Suprapubic skin (tissue), 3 donors: ENCODE data around the gene NDUFS8.

ENCODE experiments used
- POLR2A ChIP-seq, 2 donors: fragments of 450-650 bp; IDR thresholded peaks; one replicate each; pipeline ENCODE4 v1.6.1; 2017; ENCODE audit warnings: antibody characterized with exemption in 2 of 2, mild to moderate bottlenecking in 2 of 2, moderate library complexity in 2 of 2
- TF ChIP-seq, protein P1 (sequence below), 2 donors: fragments of 200-600 bp in 1 of 2; fragments of 450-650 bp in 1 of 2; sonication (generic) in 1 of 2; IDR thresholded peaks; one replicate each; pipeline ENCODE4 v1.5.1; 2016 to 2019; ENCODE audit warnings: antibody characterized with exemption in 2 of 2, mild to moderate bottlenecking in 1 of 2, moderate library complexity in 1 of 2

- TF ChIP-seq, protein P1, sequence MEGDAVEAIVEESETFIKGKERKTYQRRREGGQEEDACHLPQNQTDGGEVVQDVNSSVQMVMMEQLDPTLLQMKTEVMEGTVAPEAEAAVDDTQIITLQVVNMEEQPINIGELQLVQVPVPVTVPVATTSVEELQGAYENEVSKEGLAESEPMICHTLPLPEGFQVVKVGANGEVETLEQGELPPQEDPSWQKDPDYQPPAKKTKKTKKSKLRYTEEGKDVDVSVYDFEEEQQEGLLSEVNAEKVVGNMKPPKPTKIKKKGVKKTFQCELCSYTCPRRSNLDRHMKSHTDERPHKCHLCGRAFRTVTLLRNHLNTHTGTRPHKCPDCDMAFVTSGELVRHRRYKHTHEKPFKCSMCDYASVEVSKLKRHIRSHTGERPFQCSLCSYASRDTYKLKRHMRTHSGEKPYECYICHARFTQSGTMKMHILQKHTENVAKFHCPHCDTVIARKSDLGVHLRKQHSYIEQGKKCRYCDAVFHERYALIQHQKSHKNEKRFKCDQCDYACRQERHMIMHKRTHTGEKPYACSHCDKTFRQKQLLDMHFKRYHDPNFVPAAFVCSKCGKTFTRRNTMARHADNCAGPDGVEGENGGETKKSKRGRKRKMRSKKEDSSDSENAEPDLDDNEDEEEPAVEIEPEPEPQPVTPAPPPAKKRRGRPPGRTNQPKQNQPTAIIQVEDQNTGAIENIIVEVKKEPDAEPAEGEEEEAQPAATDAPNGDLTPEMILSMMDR (IDR thresholded peaks at IDR 0.05), result no peak
- no peak for TF ChIP-seq POLR2A (IDR thresholded peaks at IDR 0.05)
These were observed 23.8 kb upstream of the NDUFS8 start for GRCh38 chr11:68006606-68007166.
